Thyroid gland (tissue), 4 donors: ENCODE measurements around the gene GALNS. TPM values are rescaled to one million over a fixed set of nuclear protein-coding genes. Genes with fewer than 3 reads are reported as not detected.

Source experiments
- DNase-seq, 2 donors: peaks; one replicate each; pipeline ENCODE4 v3.0.0-alpha.2; 2019
- H3K27ac ChIP-seq, 3 donors: fragments of 200-600 bp; sonication (generic); 1 replicate in 2 of 3; 2 replicates in 1 of 3; pipeline ENCODE4 v1.5.1; 2016 to 2019; ENCODE audit warnings: mild to moderate bottlenecking in 1 of 3, moderate library complexity in 1 of 3
- H3K27me3 ChIP-seq: fragments of 200-600 bp; sonication (generic); one replicate; pipeline ENCODE4 v1.5.1; 2019
- H3K36me3 ChIP-seq, 2 donors: fragments of 200-600 bp; sonication (generic); one replicate each; pipeline ENCODE4 v1.5.1; 2016 to 2019
- H3K4me1 ChIP-seq, 2 donors: fragments of 200-600 bp; sonication (generic); one replicate each; pipeline ENCODE4 v1.5.1; 2017 to 2019
- H3K4me3 ChIP-seq, 3 donors: fragments of 200-600 bp; sonication (generic); replicated peaks in 1 of 3; 1 replicate in 2 of 3; 2 replicates in 1 of 3; pipeline ENCODE4 v1.5.1; 2016; ENCODE audit warnings: mild to moderate bottlenecking in 1 of 3
- H3K9me3 ChIP-seq: fragments of 200-600 bp; sonication (generic); one replicate; pipeline ENCODE4 v1.5.1; 2017
- POLR2A ChIP-seq, 2 donors: fragments of 450-650 bp; IDR thresholded peaks; one replicate each; pipeline ENCODE4 v1.6.1; 2017; ENCODE audit warnings: antibody characterized with exemption in 2 of 2, mild to moderate bottlenecking in 2 of 2, moderate library complexity in 1 of 2
- WGBS, 2 donors: methylation state at CpG; one replicate each; pipeline ENCODE4 v1.1.5; 2017; 5-methylcytosine and 5-hydroxymethylcytosine counted together
- intact Hi-C: fragments of 100-400 bp; cut with DNase I; formaldehyde crosslinking; loops from one replicate; pipeline ENCODE4 v1.15.1; 2023
- total RNA-seq, 4 donors: library from RNA; depleted of rRNA; stranded (reverse); fragments of >200 nt; gene quantifications; one replicate each; pipeline ENCODE4 v1.2.3, GENCODE V29; 2016
- TF ChIP-seq, protein P1 (sequence below), 6 experiments: fragments of 200-600 bp in 3 of 6; fragments of 450-650 bp in 3 of 6; sonication (generic) in 3 of 6; IDR thresholded peaks; one replicate each; pipeline ENCODE4 v1.5.1; 2016 to 2019; ENCODE audit warnings: antibody characterized with exemption in 6 of 6, mild to moderate bottlenecking in 2 of 6, inconsistent platforms in 1 of 6, moderate library complexity in 1 of 6

The GALNS gene
- total RNA-seq, 4 donors from 2014 or later = 14.4 to 41.9 (median 33.0) TPM

DNA sequence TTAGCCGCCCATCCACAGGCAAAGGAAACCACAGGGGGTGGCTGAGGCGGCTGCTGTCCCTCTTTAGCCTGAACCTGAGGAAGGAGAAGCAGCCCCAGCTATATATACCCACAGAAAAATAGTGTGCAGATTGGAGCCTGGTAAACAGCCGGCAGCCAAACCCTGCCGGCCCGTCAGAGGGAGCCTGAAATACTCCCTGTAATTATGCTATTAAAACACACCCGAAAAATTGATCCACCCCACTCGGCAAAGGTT lies 78.5 kb downstream of the GALNS start:
- Histone ChIP-seq H3K27me3 (no peaks in the 10 kb centered on the region), H3K4me1 (peaks cover 17 to 52% of the 10 kb centered on the region in 2 donors), H3K27ac (no peak overlapping the region), H3K4me3 (no peak overlapping the region), H3K36me3 (no peaks in the 10 kb centered on the region), H3K9me3 (no peaks in the 10 kb centered on the region)
- no peak for TF ChIP-seq POLR2A (IDR thresholded peaks at IDR 0.05)
- TF ChIP-seq, protein P1, sequence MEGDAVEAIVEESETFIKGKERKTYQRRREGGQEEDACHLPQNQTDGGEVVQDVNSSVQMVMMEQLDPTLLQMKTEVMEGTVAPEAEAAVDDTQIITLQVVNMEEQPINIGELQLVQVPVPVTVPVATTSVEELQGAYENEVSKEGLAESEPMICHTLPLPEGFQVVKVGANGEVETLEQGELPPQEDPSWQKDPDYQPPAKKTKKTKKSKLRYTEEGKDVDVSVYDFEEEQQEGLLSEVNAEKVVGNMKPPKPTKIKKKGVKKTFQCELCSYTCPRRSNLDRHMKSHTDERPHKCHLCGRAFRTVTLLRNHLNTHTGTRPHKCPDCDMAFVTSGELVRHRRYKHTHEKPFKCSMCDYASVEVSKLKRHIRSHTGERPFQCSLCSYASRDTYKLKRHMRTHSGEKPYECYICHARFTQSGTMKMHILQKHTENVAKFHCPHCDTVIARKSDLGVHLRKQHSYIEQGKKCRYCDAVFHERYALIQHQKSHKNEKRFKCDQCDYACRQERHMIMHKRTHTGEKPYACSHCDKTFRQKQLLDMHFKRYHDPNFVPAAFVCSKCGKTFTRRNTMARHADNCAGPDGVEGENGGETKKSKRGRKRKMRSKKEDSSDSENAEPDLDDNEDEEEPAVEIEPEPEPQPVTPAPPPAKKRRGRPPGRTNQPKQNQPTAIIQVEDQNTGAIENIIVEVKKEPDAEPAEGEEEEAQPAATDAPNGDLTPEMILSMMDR (IDR thresholded peaks at IDR 0.05) = no peak
- DNase-seq = no peak
- intact Hi-C loops = no loop called here
- WGBS, 2 donors = 87 to 88% methylated on average over 7 of the region's 7 CpGs

DNA sequence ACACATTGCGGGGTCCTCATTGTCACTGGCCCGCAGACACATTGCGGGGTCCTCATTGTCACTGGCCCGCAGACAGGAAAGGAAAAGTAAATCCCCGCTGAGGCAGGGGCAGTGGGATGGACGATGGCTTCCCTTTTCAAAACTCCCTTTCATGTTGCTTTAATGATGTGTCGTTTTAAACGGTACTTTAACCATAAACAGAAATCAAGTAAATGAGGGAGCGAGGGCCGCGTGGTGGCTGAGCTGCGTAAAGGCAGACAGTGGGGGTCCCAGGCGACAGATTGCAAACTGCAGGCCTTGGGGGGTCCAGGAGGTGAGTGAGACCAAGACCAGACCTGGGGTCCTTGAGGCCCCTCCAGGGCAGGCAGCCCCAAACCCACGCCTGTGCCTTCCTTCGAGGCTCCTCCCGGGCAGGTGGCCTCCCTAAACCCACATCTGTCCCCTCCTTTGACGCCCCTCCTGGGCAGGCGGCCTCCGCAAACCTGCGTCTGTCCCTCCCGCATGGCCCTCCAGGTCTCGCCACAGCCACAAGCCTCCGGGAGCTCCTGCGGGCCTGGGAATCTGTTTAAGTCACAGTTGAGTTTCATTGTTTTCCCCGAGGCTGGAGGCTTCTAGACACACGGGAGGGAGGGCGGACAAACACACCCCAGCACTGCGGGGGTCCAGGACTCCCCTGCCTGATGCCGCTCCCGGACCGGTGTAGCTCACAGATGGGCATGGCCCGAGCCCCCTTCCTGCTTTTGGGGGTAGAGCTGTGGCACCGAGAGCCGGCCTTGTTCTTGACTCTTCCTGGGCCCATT lies 79.1 kb downstream of the GALNS start:
- 88 to 89% methylated on average over 26 to 28 of the region's 34 CpGs for WGBS, 2 donors
- peaks cover 12 to 54% of the 10 kb centered on the region in 2 donors for H3K4me1 ChIP-seq

DNA sequence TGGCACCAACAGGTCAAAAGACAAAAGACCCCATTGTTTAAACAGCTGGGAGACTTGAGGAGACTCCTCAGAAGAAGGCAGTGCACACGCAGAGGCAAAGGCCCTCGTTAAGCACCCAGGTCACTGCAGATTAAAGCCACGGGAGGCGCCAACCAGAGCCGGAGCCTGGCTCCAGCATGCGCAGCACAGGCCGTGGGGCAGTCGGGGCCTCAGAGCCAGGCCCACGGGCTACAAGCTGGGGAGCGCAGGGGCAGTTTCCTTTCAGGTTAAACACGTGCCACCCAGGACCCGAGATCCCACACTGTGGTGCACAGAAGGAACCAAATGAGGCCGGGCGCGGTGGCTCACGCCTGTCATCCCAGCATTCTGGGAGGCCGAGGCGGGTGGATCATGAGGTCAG lies 80.9 kb downstream of the GALNS start:
- Histone ChIP-seq H3K4me1 (peaks cover 17 to 53% of the 10 kb centered on the region in 2 donors), H3K27me3 (no peaks in the 10 kb centered on the region), H3K36me3 (no peaks in the 10 kb centered on the region), H3K9me3 (no peaks in the 10 kb centered on the region), H3K4me3 (no peak overlapping the region), H3K27ac (no peak overlapping the region)
- WGBS, 2 donors = 88 to 92% methylated on average over 16 to 18 of the region's 18 CpGs
- no peak for DNase-seq
- intact Hi-C loops = no loop called here
- no peak for TF ChIP-seq POLR2A (IDR thresholded peaks at IDR 0.05)
- TF ChIP-seq, protein P1 (IDR thresholded peaks at IDR 0.05) = no peak

More for the DNA sequence above, 79.1 kb downstream of the GALNS start:
- Histone ChIP-seq H3K4me3 (no peak overlapping the region), H3K36me3 (no peaks in the 10 kb centered on the region), H3K27ac (no peak overlapping the region), H3K9me3 (no peaks in the 10 kb centered on the region), H3K27me3 (no peaks in the 10 kb centered on the region)
- TF ChIP-seq POLR2A (IDR thresholded peaks at IDR 0.05) = no peak
- TF ChIP-seq, protein P1 (IDR thresholded peaks at IDR 0.05) = no peak
- intact Hi-C loops = no loop called here
- no peak for DNase-seq

DNA sequence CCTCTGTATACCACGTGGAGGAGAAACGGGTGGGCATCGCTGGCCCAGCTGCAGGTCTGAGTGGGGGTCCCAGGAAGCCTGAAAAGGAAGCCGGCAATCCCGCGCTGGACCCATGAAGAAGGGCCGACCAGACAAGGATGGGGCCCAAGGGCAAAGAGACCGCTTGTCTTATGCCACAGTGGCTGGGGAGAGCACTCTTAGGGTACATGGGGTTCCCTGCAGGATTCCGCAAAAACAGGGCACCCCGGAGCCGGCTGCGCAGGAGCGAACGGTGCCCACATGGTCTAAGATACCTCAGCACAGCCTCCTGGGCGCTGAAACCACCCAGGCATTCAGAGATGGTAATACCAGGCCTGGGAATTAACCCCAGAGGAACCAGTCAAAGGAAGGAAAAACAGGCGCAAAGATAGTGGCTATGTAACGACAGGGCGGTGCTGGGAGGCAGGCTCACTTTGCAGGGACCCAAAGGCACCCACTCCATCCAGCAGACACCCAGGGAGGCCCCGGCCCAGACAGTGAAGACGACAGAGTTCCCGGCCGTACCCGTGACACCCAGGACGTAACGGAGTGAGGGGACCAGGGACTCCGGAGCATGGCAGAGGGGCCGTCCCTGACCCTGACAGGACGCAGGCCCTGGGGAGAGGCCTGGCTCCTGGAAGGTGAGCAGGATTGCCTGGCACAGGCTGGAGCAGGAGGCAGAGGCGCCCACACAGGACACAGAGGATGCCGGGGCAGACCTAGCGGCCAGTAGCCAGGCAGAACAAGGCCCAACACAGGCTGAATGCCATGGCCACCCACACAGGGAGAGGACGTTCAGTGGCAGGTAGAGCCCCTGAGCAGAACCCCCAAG lies 82.0 kb downstream of the GALNS start:
- Histone ChIP-seq H3K4me3 (no peak overlapping the region), H3K36me3 (no peaks in the 10 kb centered on the region), H3K27me3 (no peaks in the 10 kb centered on the region), H3K4me1 (peaks cover 25 to 53% of the 10 kb centered on the region in 2 donors), H3K27ac (no peak overlapping the region), H3K9me3 (no peaks in the 10 kb centered on the region)
- 93% methylated on average over 23 to 29 of the region's 32 CpGs for WGBS, 2 donors
- intact Hi-C loops = no loop called here
- TF ChIP-seq, protein P1 (IDR thresholded peaks at IDR 0.05) = no peak
- no peak for TF ChIP-seq POLR2A (IDR thresholded peaks at IDR 0.05)
- no peak for DNase-seq

DNA sequence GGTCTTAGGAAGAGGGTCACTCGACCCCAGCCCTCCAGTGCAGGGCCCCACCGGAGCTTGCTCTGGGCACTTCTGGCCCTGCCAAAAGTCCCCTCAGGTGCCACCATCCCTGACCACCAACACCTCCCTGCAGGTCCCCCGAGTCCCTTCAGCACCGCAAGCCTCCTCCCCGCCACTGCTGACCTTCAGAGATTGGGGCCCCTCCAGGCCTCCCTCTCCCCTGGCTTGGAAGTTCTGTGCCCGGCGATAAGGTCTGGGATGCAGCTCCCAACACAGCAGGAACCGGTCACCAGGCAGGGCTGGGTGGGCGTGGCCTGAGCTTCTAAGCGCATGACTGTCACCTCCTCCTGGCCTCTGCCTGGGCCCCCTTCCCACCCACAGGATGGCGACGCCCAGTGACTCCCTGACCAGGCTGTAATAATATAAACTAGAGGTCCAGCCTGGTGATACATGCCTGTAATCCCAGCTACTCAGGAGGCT lies 82.9 kb downstream of the GALNS start:
- no peaks in the 10 kb centered on the region for H3K27me3 ChIP-seq
- no peak overlapping the region for H3K27ac ChIP-seq
- 71 to 72% methylated on average over 6 to 7 of the region's 12 CpGs for WGBS, 2 donors
- H3K36me3 ChIP-seq = no peaks in the 10 kb centered on the region
- no peaks in the 10 kb centered on the region for H3K9me3 ChIP-seq
- DNase-seq = peak in 1 of 2 donors; percentile 43
- TF ChIP-seq, protein P1 (IDR thresholded peaks at IDR 0.05) = no peak
- TF ChIP-seq POLR2A (IDR thresholded peaks at IDR 0.05) = no peak
- H3K4me3 ChIP-seq = no peak overlapping the region
- intact Hi-C loops = no loop called here
- H3K4me1 ChIP-seq = peaks cover 26 to 54% of the 10 kb centered on the region in 2 donors
